Smooth muscle cell (in vitro differentiated cells): ENCODE results near the gene SCAMP1. TPM values are rescaled to one million over a fixed set of nuclear protein-coding genes. Genes with fewer than 3 reads are reported as not detected.

ENCODE experiments used
- DNase-seq: peaks from one replicate; lab custom pipeline; 2025; ENCODE audit not compliant: unreplicated experiment; lab: John Stamatoyannopoulos, UW
- H2AFZ ChIP-seq: fragments of 200-600 bp; sonication (generic); 2 replicates; pipeline ENCODE4 v1.6.0; 2016; ENCODE audit warnings: antibody characterized with exemption, low read depth, mild to moderate bottlenecking
- H3F3A ChIP-seq: fragments of 200-600 bp; sonication (generic); 2 replicates; pipeline ENCODE4 v1.6.0; 2017; ENCODE audit warnings: antibody characterized with exemption, low read depth
- H3K27ac ChIP-seq: fragments of 200-600 bp; sonication (generic); 2 replicates; pipeline ENCODE4 v1.5.1; 2016; ENCODE audit warnings: low read depth, mild to moderate bottlenecking
- H3K27me3 ChIP-seq: fragments of 200-600 bp; sonication (generic); 2 replicates; pipeline ENCODE4 v1.6.1; 2016; ENCODE audit warnings: low read depth, mild to moderate bottlenecking
- H3K36me3 ChIP-seq: fragments of 200-600 bp; sonication (generic); 2 replicates; pipeline ENCODE4 v1.5.1; 2016; ENCODE audit warnings: low read depth
- H3K4me1 ChIP-seq: fragments of 200-600 bp; sonication (generic); 2 replicates; pipeline ENCODE4 v1.5.1; 2016; ENCODE audit warnings: low read depth
- H3K4me2 ChIP-seq: fragments of 200-600 bp; sonication (generic); 2 replicates; pipeline ENCODE4 v1.6.0; 2016; ENCODE audit warnings: mild to moderate bottlenecking
- H3K4me3 ChIP-seq: fragments of 200-600 bp; sonication (generic); 2 replicates; pipeline ENCODE4 v1.5.1; 2016; ENCODE audit warnings: mild to moderate bottlenecking
- H3K79me2 ChIP-seq: fragments of 200-600 bp; sonication (generic); 2 replicates; pipeline ENCODE4 v1.6.0; 2016; ENCODE audit warnings: low read depth, mild to moderate bottlenecking
- H3K9ac ChIP-seq: fragments of 200-600 bp; sonication (generic); 2 replicates; pipeline ENCODE4 v1.6.0; 2016; ENCODE audit warnings: low read depth
- H3K9me3 ChIP-seq: fragments of 200-600 bp; sonication (generic); replicated peaks from 2 replicates; pipeline ENCODE4 v1.5.1; 2016; ENCODE audit warnings: low read depth
- H4K20me1 ChIP-seq: fragments of 200-600 bp; sonication (generic); 2 replicates; pipeline ENCODE4 v1.6.0; 2016; ENCODE audit warnings: low read depth
- CTCF ChIP-seq: fragments of 200-600 bp; sonication (generic); IDR thresholded peaks from 2 replicates; pipeline ENCODE4 v1.5.1; 2017; ENCODE audit warnings: borderline replicate concordance, mild to moderate bottlenecking, antibody characterized with exemption; ENCODE audit not compliant: insufficient read depth, poor library complexity, severe bottlenecking
- WGBS: methylation state at CpG from one replicate; pipeline ENCODE4 v1.1.7; 2016; ENCODE audit warnings: low lambda C conversion rate; 5-methylcytosine and 5-hydroxymethylcytosine counted together
- polyA plus RNA-seq: library from polyadenylated mRNA; unstranded; fragments of >200 nt; fragmentation: Nextera tagmentation; extraction: Ambion mirVana; gene quantifications from 2 replicates; pipeline ENCODE4 v1.2.1, GENCODE V29; 2016
- total RNA-seq: library from RNA; depleted of rRNA; stranded (reverse); fragments of >200 nt; gene quantifications from 2 replicates; pipeline ENCODE4 v1.2.3, GENCODE V29; 2014

Gene SCAMP1
- total RNA-seq (45.6 and 57.9 TPM in 2 replicates), polyA plus RNA-seq (19.1 and 21.0 TPM in 2 replicates)

- peaks cover 43% of the 10 kb centered on the region for H3K79me2 ChIP-seq
- H4K20me1 ChIP-seq: peaks cover 32% of the 10 kb centered on the region
- no peaks in the 10 kb centered on the region for H3K27me3 ChIP-seq
- WGBS: under 1% methylated on average over 79 of the region's 79 CpGs
- no peaks in the 10 kb centered on the region for H3K36me3 ChIP-seq
- peak within 1 kb of the TSS; percentile 96 for H3K4me2 ChIP-seq
- peak within 1 kb of the TSS; percentile 100 for H2AFZ ChIP-seq
- H3K9me3 ChIP-seq: no peaks in the 10 kb centered on the region
- H3K9ac ChIP-seq: peak within 1 kb of the TSS; percentile 83
- TF ChIP-seq CTCF: no peak
- peak; percentile 80 for DNase-seq
- H3F3A ChIP-seq: no peaks in the 10 kb centered on the region
- H3K27ac ChIP-seq: peak within 1 kb of the TSS; percentile 73
- H3K4me1 ChIP-seq: peaks cover 19% of the 10 kb centered on the region
- peak within 1 kb of the TSS; percentile 97 for H3K4me3 ChIP-seq
These were observed at the start of gene SCAMP1 for GRCh38 chr5:78359831-78360673. Gene SCAMP1 (plus strand): TSS chr5:78360617. CDS start chr5:78360672, 55 bp downstream.

- Histone ChIP-seq H3K27me3 (no peaks in the 10 kb centered on the region), H3K4me3 (no peak overlapping the region), H3K4me1 (no peaks in the 10 kb centered on the region), H2AFZ (no peak overlapping the region), H3K36me3 (no peaks in the 10 kb centered on the region), H3F3A (no peaks in the 10 kb centered on the region), H4K20me1 (no peaks in the 10 kb centered on the region), H3K9ac (no peak overlapping the region), H3K27ac (no peak overlapping the region), H3K4me2 (no peak overlapping the region), H3K79me2 (no peaks in the 10 kb centered on the region), H3K9me3 (no peaks in the 10 kb centered on the region)
- 90% methylated on average over 4 of the region's 5 CpGs for WGBS
- DNase-seq: no peak
- no peak for TF ChIP-seq CTCF
These were observed 42.9 kb upstream of the SCAMP1 start for GRCh38 chr5:78317515-78317914.

GRCh38 chr5:78318337-78318736 lies 42.1 kb upstream of the SCAMP1 start:
- 96% methylated on average over 3 of the region's 3 CpGs for WGBS
- TF ChIP-seq CTCF: no peak
- H3K4me2 ChIP-seq: no peak overlapping the region

More at GRCh38 chr5:78318337-78318736, 42.1 kb upstream of the SCAMP1 start:
- H3K79me2 ChIP-seq: no peaks in the 10 kb centered on the region
- H3K4me1 ChIP-seq: no peaks in the 10 kb centered on the region
- H3K9ac ChIP-seq: no peak overlapping the region
- H3K9me3 ChIP-seq: no peaks in the 10 kb centered on the region
- no peaks in the 10 kb centered on the region for H3F3A ChIP-seq
- H2AFZ ChIP-seq: no peak overlapping the region
- H3K27me3 ChIP-seq: no peaks in the 10 kb centered on the region
- no peak for DNase-seq
- no peaks in the 10 kb centered on the region for H4K20me1 ChIP-seq
- H3K4me3 ChIP-seq: no peak overlapping the region
- H3K27ac ChIP-seq: no peak overlapping the region
- no peaks in the 10 kb centered on the region for H3K36me3 ChIP-seq
